SU-DHL-6 (cell line): Measurements from ENCODE around the gene C13orf46.

Experiments
- CTCF ChIP-seq: fragments of 200-600 bp; sonication (generic); IDR thresholded peaks from one replicate; pipeline ENCODE4 v1.5.1; 2017; ENCODE audit warnings: antibody characterized with exemption, mild to moderate bottlenecking, low read length, moderate library complexity; ENCODE audit not compliant: insufficient read depth, poor library complexity, severe bottlenecking
- EZH2phosphoT487 ChIP-seq: fragments of 200-600 bp; sonication (generic), shearing (Covaris generic); conservative IDR thresholded peaks from 2 replicates; pipeline ENCODE4 v1.6.1; 2018; ENCODE audit warnings: mild to moderate bottlenecking, antibody characterized with exemption, low read length, moderate library complexity, mixed read lengths

GRCh38 chr13:113982296-113982661 is 8.4 kb upstream of the C13orf46 start:
- TF ChIP-seq CTCF (no peak), EZH2phosphoT487 (no peak)
